ENCODE results near the gene SLC25A13. TPM values are rescaled to one million over a fixed set of nuclear protein-coding genes. Genes with fewer than 3 reads are reported as not detected.

SLC25A13 gene
- total RNA-seq, 4 donors from 2014 or later = 23.5 to 36.6 (median 27.5) TPM

DNA sequence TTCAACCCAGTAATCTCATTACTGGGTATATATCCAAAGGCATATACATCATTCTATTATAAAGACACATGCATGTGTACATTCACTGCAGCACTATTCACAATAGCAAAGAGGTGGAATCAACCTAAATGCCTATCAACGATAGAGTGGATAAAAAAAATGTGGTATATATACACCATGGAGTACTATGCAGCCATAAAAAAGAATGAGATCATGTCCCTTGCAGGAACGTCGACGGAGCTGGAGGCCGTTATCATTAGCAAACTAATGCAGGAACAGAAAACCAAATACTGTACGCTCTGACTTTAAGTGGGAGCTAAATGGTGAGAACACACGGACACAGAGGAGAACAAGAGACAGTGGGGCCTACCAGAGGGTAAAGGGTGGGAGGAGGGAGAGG, 105.5 kb downstream of the SLC25A13 start:
- TF ChIP-seq, protein P1, sequence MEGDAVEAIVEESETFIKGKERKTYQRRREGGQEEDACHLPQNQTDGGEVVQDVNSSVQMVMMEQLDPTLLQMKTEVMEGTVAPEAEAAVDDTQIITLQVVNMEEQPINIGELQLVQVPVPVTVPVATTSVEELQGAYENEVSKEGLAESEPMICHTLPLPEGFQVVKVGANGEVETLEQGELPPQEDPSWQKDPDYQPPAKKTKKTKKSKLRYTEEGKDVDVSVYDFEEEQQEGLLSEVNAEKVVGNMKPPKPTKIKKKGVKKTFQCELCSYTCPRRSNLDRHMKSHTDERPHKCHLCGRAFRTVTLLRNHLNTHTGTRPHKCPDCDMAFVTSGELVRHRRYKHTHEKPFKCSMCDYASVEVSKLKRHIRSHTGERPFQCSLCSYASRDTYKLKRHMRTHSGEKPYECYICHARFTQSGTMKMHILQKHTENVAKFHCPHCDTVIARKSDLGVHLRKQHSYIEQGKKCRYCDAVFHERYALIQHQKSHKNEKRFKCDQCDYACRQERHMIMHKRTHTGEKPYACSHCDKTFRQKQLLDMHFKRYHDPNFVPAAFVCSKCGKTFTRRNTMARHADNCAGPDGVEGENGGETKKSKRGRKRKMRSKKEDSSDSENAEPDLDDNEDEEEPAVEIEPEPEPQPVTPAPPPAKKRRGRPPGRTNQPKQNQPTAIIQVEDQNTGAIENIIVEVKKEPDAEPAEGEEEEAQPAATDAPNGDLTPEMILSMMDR (IDR thresholded peaks at IDR 0.05; ENCODE audit: low read depth) = no peak

DNA sequence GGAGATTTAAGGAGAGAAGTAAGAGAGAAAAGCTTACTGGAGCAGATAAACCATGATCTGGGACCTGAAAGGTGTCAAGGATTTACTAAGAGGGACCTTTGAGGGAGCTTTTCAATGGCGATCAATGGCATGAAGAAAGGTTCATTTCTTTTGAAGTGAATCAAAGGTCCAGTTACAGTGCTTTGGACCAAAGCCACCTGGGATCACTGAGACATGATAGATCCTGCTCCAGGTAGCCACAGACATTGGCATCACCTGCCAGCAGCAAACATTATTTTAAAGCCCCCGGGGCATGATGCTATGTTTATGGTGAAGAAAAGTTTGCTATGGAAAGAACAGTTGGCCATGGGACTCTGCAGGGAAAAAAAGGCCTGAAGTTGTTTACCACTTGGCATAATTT, 109.4 kb downstream of the SLC25A13 start:
- TF ChIP-seq, protein P1 (IDR thresholded peaks at IDR 0.05; ENCODE audit: low read depth) = no peak

DNA sequence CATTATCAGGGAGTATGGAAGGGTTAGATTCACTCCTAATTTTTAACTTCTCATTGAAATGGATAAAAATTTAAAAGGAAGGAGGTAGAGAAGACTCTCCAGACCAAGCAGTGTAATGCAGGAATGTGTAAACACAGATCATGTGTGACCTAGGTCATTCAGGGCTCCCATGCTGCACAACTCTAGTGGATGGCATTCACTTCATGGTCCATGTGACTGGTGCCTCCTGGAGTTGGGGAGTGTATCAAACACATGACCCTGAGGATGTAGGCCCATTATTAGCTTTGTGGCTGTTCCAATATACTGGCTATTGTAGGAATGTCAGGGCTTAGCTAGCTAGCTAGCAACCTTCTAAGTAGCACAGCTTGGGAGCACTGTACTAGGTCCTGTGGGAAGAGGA, 109.9 kb downstream of the SLC25A13 start:
- TF ChIP-seq, protein P1 (IDR thresholded peaks at IDR 0.05; ENCODE audit: low read depth) = no peak

DNA sequence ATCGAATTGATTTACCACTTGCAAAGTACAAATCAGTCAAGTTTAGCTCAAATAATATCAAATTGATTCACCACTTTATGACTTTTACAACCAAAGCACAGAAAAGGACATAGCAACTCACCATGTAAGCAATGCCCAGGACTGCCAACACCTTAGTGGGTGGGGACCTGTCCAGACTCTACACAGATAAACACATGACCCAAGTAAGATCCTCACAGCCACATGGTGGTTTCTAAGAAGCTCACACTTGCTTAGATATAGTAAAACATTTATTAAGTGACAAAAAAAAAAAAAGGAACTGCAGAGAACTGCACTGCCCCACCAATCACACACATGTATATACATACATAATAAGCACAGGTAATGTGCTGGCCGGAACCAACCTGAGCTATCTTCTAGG, 116.2 kb downstream of the SLC25A13 start:
- TF ChIP-seq, protein P1 (IDR thresholded peaks at IDR 0.05; ENCODE audit: low read depth) = no peak

DNA sequence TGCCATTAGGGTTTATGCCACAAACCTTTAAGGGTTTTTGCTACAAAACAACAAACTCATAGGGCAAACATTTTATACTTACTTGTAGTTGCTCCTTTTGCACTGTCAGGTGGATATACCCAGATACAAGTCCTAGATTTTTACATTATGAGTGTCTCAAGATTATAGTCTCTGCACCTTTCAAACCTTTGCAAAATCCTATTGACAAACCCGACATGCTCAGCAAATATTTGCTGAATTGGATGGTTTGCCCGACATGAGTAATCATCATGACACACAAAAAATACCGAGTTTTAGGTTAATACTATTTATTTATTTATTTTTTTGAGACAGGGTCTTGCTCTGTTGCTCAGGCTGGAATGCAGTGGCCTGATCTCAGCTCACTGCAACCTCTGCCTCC, 117.3 kb downstream of the SLC25A13 start:
- TF ChIP-seq, protein P1 (IDR thresholded peaks at IDR 0.05; ENCODE audit: low read depth) = no peak

DNA sequence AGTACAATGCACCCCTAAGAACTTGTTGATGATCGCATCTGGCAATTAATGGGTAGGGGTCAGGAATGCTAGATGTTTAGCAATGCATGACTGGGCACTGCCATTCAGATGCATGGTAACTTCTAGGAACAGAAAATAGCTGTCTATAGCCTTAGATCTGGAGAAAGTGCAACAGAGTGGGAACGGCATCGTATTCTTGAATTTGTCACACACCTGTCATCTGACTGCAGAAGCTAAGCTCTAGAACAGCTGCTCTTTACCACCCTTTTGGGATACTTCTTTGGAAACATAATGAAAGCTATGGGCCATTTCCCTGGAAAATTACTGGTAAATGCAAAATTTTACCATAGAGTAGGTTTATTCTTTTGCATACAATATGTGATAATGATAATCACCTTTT, 118.1 kb downstream of the SLC25A13 start:
- TF ChIP-seq, protein P1 (IDR thresholded peaks at IDR 0.05; ENCODE audit: low read depth) = no peak

DNA sequence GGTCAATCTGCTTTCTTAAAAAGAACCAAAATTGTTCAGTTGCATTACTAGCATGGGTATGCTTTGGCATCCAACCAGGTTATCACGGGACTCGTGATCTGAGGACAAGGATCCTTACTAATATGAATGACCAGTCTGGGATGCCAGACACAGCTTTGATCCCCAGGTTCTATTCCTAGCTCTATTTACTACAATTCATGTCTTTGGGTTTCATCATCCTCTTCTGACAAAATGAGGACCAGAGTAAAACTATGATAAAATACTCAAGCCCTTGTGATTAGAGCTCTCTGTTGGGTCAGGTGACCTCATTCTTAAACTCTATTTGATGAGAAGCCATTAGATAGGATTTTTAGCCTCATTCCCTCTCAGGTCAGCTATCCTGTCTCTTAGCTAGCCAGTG, 119.8 kb downstream of the SLC25A13 start:
- TF ChIP-seq, protein P1 (IDR thresholded peaks at IDR 0.05; ENCODE audit: low read depth) = no peak

Data from subcutaneous adipose tissue (tissue), 4 donors.